K562 (cell line): Measurements from ENCODE around the gene CD40. TPM values are rescaled to one million over a fixed set of nuclear protein-coding genes. Genes with fewer than 3 reads are reported as not detected.

Source experiments
- ATF1 ChIP-seq, 2 experiments: fragments of 450-650 bp in 1 of 2; IDR thresholded peaks; 2 replicates each; pipeline ENCODE4 v1.6.1; 2016; ENCODE audit warnings: missing compliant biosample characterization in 1 of 2, missing genetic modification characterization in 1 of 2
- BRD4 ChIP-seq: fragments of 200-600 bp; sonication (generic); IDR thresholded peaks from 2 replicates; pipeline ENCODE4 v1.6.1; 2017; ENCODE audit warnings: inconsistent platforms
- FOSL1 ChIP-seq: fragments of 200-800 bp; sonication (Bioruptor generic); conservative IDR thresholded peaks from 2 replicates; pipeline ENCODE4 v1.6.1; 2016; ENCODE audit warnings: missing genetic modification characterization, missing compliant biosample characterization
- GATAD2A ChIP-seq: fragments of 450-650 bp; IDR thresholded peaks from 2 replicates; pipeline ENCODE4 v1.6.1; 2017
- GATAD2B ChIP-seq: fragments of 450-650 bp; IDR thresholded peaks from 2 replicates; pipeline ENCODE4 v1.6.1; 2017; ENCODE audit warnings: mild to moderate bottlenecking, borderline replicate concordance
- HDAC1 ChIP-seq, 2 experiments: fragments of 450-650 bp; IDR thresholded peaks; 2 replicates each; pipeline ENCODE4 v1.6.1; 2016 to 2017; ENCODE audit warnings: inconsistent platforms in 1 of 2, mild to moderate bottlenecking in 1 of 2, moderate library complexity in 1 of 2
- ILK ChIP-seq: fragments of 450-650 bp; IDR thresholded peaks from 2 replicates; pipeline ENCODE4 v1.6.1; 2016; ENCODE audit warnings: missing genetic modification characterization, low read depth, mild to moderate bottlenecking, missing compliant biosample characterization, moderate library complexity, borderline replicate concordance
- IRF2 ChIP-seq: sonication (generic); formaldehyde crosslinking; IDR thresholded peaks from 2 replicates; pipeline ENCODE4 v1.8.1; 2022; ENCODE audit warnings: mild to moderate bottlenecking, missing genetic modification reagents
- KLF6 ChIP-seq: fragments of 250-450 bp; sonication (Bioruptor Pico); IDR thresholded peaks from 2 replicates; pipeline ENCODE4 v1.4.0; 2020; ENCODE audit warnings: mild to moderate bottlenecking, moderate library complexity, borderline replicate concordance
- LARP7 ChIP-seq: fragments of 450-650 bp; IDR thresholded peaks from 2 replicates; pipeline ENCODE4 v1.6.1; 2016
- NR2C2 ChIP-seq, 2 experiments: fragments of 200-800 bp in 1 of 2; sonication (Bioruptor generic) in 1 of 2; sonication (generic) in 1 of 2; formaldehyde crosslinking in 1 of 2; IDR thresholded peaks; 2 replicates each; pipeline versions ENCODE4 v1.6.1 to v1.8.0; 2016 to 2022; ENCODE audit warnings: mild to moderate bottlenecking in 1 of 2, missing compliant biosample characterization in 1 of 2, missing genetic modification characterization in 1 of 2, missing genetic modification reagents in 1 of 2
- SUPT5H ChIP-seq: fragments of 450-650 bp; IDR thresholded peaks from 2 replicates; pipeline ENCODE4 v1.6.1; 2016
- ZNF124 ChIP-seq: sonication (generic); formaldehyde crosslinking; IDR thresholded peaks from 2 replicates; pipeline ENCODE4 v1.8.1; 2022; ENCODE audit warnings: missing genetic modification reagents
- ZNF311 ChIP-seq: fragments of 250-450 bp; sonication (Bioruptor Pico); IDR thresholded peaks from 2 replicates; pipeline ENCODE4 v1.4.0; 2020; ENCODE audit warnings: mild to moderate bottlenecking, moderate library complexity
- polyA plus RNA-seq, 8 experiments: library from polyadenylated mRNA; depleted of rRNA in 4 of 8; stranded (reverse) in 5 of 8; unstranded in 3 of 8; fragments of >200 nt; fragmentation: Nextera tagmentation in 2 of 8; fragmentation: Illumina TruSeq in 1 of 8; extraction: Ambion mirVana in 2 of 8; extraction: Trizol in 1 of 8; gene quantifications; 2 replicates each; pipeline versions ENCODE4 v1.2.1 to v1.2.3, GENCODE V29; 2011 to 2014; ENCODE audit warnings: inconsistent platforms in 1 of 8, missing spikeins in 1 of 8
- total RNA-seq, 7 experiments: library from RNA; depleted of rRNA in 6 of 7; stranded (reverse); fragments of >200 nt in 6 of 7; fragmentation: Illumina TruSeq in 2 of 7; extraction: Trizol in 2 of 7; gene quantifications; 2 replicates each; pipeline versions ENCODE4 v1.2.1 to v1.2.3, GENCODE V29; 2011 to 2021; ENCODE audit warnings: low replicate concordance in 1 of 7
- TF ChIP-seq, protein P1 (sequence below): IDR thresholded peaks from 3 replicates; pipeline ENCODE4 v1.6.1; 2011; ENCODE audit warnings: borderline replicate concordance, mild to moderate bottlenecking; ENCODE audit not compliant: insufficient read length, insufficient read depth
- TF ChIP-seq, protein P2 (sequence below): fragments of 200-800 bp; sonication (Bioruptor generic); IDR thresholded peaks from 2 replicates; pipeline ENCODE4 v1.6.1; 2016; ENCODE audit warnings: missing genetic modification characterization, missing compliant biosample characterization
- TF ChIP-seq, protein P3 (sequence below): fragments of 450-650 bp; IDR thresholded peaks from 2 replicates; pipeline ENCODE4 v1.6.1; 2016; ENCODE audit warnings: low read depth, mild to moderate bottlenecking, moderate library complexity
- TF ChIP-seq, protein P4 (sequence below): fragments of 250-450 bp; sonication (Bioruptor Pico); IDR thresholded peaks from 2 replicates; pipeline ENCODE4 v1.8.0; 2021; ENCODE audit warnings: borderline replicate concordance, mild to moderate bottlenecking, moderate library complexity; ENCODE audit not compliant: poor library complexity, severe bottlenecking

Gene CD40
- total and polyA plus RNA-seq, 9 of the 15 experiments (the other 6 are each of a cell fraction or from before 2014, with no cell fraction given) = 0.76 to 3.7 (median 1.6) TPM

DNA sequence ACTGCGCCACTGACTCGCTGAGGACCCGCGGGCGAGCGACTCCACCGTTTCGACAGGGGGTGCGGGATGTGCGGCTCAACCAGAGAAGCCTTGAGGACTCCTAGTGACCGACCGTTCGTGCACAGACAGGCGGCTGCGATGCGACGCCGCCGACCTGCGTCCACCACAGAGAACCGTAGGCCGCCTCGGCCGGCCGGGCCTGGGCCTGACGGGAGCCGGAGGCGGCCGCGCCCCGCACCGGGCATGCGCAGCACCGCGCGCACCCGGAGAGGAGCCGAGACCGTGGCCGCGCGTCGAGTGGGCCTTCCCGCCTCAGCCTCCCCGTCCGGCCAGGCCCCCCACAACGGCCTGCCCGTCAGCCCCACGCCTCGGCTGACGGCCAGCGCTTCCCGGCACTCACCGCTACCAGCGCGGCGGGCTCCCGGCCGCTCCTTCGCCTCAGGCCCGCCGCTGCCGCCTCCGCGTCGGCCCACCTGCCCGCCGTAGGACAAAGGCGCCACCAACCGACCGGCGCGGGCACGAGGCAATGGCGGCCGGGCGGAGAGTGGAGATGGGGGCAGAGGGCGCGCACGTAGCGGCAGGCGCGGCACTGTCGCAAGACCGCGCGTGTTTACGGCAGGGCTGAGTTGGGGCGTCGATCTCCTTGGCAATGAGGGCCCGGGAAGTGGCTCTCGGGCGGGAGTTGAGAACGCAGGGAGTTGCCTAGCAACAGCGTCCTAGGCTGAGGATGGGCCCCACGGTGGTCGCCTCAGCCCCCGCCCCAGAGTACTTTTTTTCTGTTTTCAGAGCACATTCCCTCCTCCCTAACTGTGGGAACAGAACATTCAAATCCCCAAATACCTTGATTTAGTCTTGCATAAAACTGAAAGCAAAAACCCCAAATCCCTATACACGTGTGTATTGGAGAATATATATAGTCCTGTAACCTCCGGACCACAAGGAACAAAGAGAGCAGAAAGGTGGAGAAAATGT is 28.4 kb upstream of the CD40 start, which contains the start of gene NCOA5 (continued):
- TF ChIP-seq LARP7 = no peak
- TF ChIP-seq GATAD2B = peak; percentile 98
- peak; percentile 88 for TF ChIP-seq NR2C2 (CRISPR knock-in tag; IDR thresholded peaks at IDR 0.05)
- peak; percentile 95 for TF ChIP-seq NR2C2 (tag; IDR thresholded peaks at IDR 0.05)
- no peak for TF ChIP-seq KLF6
- TF ChIP-seq BRD4 = no peak; the same call in 1 of the 2 replicates
- no peak for TF ChIP-seq ZNF124 (CRISPR knock-in tag)
- no peak; a peak in 2 of 4 replicates for TF ChIP-seq HDAC1 (IDR thresholded peaks at IDR 0.05)
- TF ChIP-seq FOSL1 (tag) = 0 out of 2 replicates have a peak, but pooled peaks have one; percentile 38
- TF ChIP-seq IRF2 (CRISPR knock-in tag) = no peak
- TF ChIP-seq ATF1 (CRISPR knock-in tag; IDR thresholded peaks at IDR 0.05) = 0 out of 2 replicates have a peak, but pooled peaks have one; percentile 18
- peak; percentile 79 for TF ChIP-seq ATF1 (tag; IDR thresholded peaks at IDR 0.05)
- no peak for TF ChIP-seq ILK (tag)
- TF ChIP-seq SUPT5H = peak; percentile 70
- TF ChIP-seq, protein P1, sequence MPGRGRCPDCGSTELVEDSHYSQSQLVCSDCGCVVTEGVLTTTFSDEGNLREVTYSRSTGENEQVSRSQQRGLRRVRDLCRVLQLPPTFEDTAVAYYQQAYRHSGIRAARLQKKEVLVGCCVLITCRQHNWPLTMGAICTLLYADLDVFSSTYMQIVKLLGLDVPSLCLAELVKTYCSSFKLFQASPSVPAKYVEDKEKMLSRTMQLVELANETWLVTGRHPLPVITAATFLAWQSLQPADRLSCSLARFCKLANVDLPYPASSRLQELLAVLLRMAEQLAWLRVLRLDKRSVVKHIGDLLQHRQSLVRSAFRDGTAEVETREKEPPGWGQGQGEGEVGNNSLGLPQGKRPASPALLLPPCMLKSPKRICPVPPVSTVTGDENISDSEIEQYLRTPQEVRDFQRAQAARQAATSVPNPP = no peak
- no peak for TF ChIP-seq GATAD2A
- TF ChIP-seq, protein P2, sequence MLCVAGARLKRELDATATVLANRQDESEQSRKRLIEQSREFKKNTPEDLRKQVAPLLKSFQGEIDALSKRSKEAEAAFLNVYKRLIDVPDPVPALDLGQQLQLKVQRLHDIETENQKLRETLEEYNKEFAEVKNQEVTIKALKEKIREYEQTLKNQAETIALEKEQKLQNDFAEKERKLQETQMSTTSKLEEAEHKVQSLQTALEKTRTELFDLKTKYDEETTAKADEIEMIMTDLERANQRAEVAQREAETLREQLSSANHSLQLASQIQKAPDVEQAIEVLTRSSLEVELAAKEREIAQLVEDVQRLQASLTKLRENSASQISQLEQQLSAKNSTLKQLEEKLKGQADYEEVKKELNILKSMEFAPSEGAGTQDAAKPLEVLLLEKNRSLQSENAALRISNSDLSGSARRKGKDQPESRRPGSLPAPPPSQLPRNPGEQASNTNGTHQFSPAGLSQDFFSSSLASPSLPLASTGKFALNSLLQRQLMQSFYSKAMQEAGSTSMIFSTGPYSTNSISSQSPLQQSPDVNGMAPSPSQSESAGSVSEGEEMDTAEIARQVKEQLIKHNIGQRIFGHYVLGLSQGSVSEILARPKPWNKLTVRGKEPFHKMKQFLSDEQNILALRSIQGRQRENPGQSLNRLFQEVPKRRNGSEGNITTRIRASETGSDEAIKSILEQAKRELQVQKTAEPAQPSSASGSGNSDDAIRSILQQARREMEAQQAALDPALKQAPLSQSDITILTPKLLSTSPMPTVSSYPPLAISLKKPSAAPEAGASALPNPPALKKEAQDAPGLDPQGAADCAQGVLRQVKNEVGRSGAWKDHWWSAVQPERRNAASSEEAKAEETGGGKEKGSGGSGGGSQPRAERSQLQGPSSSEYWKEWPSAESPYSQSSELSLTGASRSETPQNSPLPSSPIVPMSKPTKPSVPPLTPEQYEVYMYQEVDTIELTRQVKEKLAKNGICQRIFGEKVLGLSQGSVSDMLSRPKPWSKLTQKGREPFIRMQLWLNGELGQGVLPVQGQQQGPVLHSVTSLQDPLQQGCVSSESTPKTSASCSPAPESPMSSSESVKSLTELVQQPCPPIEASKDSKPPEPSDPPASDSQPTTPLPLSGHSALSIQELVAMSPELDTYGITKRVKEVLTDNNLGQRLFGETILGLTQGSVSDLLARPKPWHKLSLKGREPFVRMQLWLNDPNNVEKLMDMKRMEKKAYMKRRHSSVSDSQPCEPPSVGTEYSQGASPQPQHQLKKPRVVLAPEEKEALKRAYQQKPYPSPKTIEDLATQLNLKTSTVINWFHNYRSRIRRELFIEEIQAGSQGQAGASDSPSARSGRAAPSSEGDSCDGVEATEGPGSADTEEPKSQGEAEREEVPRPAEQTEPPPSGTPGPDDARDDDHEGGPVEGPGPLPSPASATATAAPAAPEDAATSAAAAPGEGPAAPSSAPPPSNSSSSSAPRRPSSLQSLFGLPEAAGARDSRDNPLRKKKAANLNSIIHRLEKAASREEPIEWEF (CRISPR knock-in tag) = no peak
- TF ChIP-seq, protein P3, sequence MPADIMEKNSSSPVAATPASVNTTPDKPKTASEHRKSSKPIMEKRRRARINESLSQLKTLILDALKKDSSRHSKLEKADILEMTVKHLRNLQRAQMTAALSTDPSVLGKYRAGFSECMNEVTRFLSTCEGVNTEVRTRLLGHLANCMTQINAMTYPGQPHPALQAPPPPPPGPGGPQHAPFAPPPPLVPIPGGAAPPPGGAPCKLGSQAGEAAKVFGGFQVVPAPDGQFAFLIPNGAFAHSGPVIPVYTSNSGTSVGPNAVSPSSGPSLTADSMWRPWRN = no peak
- TF ChIP-seq, protein P4, sequence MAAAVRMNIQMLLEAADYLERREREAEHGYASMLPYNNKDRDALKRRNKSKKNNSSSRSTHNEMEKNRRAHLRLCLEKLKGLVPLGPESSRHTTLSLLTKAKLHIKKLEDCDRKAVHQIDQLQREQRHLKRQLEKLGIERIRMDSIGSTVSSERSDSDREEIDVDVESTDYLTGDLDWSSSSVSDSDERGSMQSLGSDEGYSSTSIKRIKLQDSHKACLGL = no peak
- TF ChIP-seq ZNF311 (CRISPR knock-in tag) = no peak
